ENCODE results near the gene EIF4E1B.

EIF4E1B gene

GRCh38 chr5:176667637-176668036 lies 37.2 kb downstream of the EIF4E1B start:
- no peak for FAIRE-seq

GRCh38 chr5:176670449-176670848 lies 40.0 kb downstream of the EIF4E1B start:
- FAIRE-seq: no peak

- FAIRE-seq: no peak
Observed at GRCh38 chr5:176671399-176671798, 40.9 kb downstream of the EIF4E1B start.

- FAIRE-seq: no peak
Observed at GRCh38 chr5:176671890-176672747, 41.6 kb downstream of the EIF4E1B start.

- FAIRE-seq: no peak
Observed at GRCh38 chr5:176673651-176674583, 43.4 kb downstream of the EIF4E1B start.

DNA sequence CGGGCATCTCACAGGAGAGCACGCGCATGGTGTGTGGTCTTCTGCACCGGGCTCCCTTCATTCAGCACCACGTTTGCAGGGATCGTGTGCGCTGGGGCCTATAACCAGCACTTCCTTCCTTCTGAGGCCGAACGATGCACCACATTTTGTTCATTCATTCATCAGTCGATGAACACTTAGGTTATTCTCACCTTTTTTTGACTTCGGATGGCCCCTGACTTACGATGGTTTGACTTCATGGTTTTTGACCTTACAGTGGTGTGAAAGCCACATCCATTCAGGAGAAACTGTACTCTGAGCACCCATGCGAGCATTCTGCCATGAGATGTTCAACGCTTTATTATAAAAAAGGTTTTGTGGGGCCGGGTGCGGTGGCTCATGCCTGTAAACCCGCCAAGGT lies 44.3 kb downstream of the EIF4E1B start:
- FAIRE-seq: no peak

DNA sequence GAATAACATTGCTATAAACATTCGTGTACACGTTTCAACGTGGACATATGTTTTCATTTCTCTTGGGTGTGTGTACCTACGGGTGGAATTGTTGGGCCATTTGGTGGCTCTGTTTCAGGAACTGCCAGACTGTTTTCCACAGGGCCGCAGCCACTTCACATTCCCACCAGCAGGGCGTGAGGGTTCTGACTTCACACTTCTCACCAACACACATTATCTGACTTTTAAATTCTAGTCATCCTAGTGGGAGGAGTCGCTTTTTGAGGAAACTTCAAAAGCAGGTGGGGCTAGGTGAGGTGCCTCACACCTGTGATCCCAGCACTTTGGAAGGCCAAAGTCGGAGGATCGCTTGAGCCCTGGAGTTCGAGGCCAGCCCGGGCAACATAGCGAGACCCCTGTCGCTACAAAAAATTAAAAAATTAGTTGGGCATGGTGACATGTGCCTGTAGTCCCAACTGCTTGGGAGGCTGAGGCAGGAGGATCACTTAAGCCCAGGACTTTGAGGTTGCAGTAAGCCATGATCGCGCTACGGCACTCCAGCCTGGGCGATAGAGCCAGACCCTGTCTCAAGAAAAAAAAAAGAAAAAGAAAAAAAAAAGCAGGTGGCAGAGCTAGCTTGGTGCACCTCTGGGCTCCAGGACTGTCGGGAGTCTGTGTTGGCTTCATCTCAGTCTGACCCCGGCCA lies 45.3 kb downstream of the EIF4E1B start:
- no peak for FAIRE-seq

DNA sequence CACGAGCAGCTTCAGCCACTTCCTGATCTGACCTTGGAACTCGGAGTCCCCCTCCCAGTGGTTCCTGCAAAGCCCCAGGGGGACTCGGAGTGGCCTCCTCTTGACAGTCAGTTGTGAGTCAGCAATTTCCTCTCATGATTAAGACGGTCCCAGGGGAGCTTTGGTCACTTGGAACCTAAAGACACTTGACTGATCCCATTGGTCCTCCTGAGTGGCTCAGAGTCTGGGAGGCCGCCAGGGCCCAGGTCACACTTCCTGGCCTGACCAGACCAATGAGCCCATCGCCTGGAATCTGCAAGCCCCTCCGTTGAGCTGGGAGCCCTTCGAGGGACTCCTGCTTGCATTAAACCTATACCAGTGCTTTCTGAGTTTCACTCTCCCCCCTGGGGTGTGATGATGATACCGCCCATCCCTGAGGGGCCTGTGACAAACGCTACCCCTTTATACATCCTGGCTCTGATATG lies 45.9 kb downstream of the EIF4E1B start:
- FAIRE-seq: no peak

DNA sequence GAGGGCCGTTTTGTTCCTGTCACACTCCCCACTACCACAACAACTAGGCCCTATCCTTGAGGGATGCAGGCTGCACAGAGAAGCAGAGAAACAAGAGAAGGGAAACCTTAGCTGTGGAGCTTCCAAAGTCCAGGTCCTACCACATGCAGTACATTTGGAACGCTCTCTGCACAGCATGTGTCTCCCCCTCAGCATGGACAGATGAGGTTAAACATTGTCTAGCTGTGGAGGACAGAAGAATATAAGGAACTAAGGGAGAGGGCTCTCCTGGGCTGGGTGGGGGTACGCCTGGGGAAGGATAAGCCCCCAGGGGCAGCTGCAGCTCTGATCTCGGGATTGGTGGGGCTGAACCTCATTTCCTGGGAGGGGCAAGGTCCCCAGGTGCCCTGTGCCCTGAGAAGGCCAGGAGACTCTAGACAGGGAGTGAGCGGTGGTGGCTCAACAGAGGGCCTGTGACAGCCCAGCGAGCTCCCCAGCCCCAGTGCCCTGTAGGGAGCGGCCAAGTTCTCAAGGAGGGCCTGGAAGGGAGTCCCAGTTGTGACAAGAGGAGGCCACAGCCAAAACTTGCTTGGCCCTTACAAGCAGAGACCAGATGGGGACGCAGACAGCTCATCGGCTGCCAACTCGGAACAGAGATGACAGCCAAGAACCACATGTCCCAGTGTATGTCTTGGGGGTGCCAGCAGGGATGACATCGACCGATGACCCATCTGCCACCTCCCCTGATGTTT lies 46.9 kb downstream of the EIF4E1B start:
- no peak for FAIRE-seq

DNA sequence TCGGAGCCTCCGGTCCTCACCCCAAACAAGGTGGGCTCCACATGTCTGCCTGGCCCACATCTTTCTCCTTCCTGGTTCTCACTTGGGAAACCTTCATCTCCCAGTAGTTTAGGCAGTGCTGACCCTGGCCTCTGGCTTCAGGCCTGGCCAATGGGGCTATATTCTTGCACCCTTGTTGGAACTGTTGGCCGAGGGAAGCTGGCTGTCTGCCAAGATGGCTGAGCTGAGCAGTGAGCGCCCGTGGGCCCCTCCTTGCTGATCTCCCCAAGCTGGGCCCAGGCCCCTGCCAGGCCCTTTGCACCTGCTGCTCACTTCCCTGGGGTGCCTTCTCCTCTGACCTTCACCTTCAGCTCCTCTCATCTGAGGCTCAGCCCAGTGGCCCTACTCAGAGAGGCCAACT lies 48.1 kb downstream of the EIF4E1B start:
- no peak for FAIRE-seq

DNA sequence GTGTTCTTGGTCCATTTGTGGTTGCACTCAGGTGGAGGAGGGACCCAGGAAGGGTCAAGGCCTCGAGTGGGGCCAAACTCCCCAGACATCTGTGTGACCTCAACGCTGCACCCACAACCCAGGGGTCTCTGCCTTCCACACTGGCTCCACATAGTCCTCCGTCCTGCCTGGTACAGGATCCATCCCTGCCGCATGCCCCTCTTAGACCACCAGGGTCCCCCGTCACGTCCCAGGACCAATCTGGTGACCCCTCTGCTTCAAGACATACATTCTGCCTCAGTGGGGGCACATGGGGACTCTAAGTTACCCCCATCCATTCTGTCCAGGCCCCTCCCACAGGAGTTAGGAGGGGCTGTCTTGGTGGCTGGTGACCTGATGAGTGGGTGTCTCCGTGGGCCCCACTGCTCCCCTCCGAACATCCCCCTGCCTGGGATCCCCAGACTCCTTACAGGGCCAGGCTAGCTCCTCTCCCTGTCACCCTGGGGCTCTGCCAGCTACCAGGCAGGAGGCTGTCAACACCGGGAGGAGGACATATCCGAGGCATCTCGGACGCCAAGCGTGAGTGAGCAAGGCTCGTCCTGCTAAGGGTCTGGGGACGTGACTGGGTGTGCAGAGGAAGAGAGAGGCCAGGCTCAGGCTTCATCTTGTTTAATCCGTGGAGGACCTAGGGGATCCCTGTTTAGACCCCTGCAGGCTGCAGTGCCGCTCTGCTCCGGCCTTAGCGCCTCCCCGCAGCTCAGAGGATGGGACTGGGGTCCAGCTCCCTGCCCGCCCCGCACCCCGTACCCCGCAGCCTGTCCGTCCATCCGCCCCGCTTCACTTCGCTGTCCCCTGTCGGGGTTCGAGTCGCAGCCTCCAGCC lies 49.1 kb downstream of the EIF4E1B start:
- FAIRE-seq: no peak

DNA sequence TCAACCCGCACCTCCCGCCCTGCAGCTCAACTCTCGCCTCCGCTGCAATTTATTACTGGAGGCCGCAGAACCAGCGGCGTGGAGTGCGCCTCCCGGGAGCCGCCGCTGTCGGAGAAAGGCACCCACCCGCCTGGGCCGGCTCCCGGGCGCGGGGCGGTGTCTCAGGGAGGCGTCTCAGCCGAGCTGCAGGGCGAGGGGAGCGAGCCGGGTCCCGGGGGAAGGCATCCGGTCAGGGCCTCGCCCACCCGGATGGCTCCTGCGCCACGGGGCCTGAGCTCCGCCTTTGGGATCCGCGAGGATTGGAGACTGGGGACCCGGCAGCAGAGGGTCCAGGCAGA lies 49.7 kb downstream of the EIF4E1B start:
- FAIRE-seq: no peak

DNA sequence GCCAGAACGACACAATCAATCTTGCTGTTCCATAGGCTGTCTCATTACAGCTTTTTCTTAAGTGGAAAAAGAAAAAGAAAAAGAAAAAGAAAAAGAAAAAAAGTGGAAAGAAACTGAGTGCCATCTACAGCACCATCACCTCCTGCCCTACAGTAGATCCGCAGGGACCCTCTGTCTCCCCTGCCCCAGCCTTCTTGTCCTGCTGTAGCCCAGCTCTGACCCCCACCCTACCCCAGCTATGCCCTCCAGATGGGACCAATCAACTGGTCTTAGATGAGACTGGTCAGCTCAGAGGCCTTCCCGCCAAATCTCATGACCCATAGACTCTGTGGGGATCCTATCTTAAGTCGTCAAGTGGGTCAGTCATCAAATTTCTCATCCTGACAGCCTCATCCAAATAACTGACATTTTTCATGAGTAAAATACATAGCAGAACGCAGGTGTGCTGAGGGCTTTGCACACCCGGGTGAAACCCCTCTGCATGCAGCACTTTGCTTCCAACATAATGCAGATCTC lies 51.6 kb downstream of the EIF4E1B start:
- FAIRE-seq: no peak

GRCh38 chr5:176685010-176685409 lies 54.5 kb downstream of the EIF4E1B start:
- FAIRE-seq: no peak

DNA sequence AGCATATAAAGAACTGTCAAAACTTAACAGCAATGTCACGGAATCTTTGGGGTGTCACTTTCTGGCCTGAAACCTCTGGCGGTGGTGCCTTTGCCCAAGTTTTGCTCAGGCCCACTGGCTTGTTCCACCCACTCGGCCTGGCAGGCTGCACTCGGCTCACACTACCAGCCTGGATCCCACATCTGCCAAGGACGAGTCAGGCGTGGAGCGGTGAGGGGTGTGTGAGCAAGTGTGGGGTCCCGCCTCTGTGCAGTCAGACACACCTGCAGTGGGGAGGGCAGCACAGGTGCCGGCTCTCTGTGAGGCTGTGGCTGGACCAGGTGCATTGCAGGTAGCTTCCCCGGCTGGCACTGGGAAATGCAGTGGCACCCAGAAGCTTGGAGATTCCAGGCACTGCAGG lies 56.8 kb downstream of the EIF4E1B start:
- no peak for FAIRE-seq

- FAIRE-seq: no peak
Observed at GRCh38 chr5:176687881-176688280, 57.4 kb downstream of the EIF4E1B start.

DNA sequence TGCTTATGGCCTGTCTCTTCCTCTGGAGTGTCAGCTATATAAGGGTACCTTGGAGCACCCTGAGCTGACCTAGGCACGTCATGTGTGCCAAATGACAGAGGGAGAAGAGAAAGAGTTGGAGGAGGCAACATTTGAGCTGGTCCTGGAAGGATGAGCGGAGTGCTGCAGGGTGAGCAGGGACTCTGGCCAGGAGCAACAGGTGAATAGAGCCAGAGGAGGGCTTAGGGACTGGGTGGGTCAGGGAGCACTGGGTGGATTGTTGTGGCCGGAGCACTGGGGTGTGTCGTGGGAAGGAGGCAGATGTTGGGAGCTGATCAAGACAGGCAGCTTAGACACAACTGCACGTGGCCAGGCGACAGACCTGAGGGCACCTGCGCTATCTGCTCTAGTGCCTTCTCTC lies 60.4 kb downstream of the EIF4E1B start:
- FAIRE-seq: no peak

GRCh38 chr5:176691524-176691923 lies 61.0 kb downstream of the EIF4E1B start:
- no peak for FAIRE-seq

GRCh38 chr5:176692326-176692725 lies 61.9 kb downstream of the EIF4E1B start:
- no peak for FAIRE-seq

- FAIRE-seq: no peak
Observed at GRCh38 chr5:176692839-176693476, 62.5 kb downstream of the EIF4E1B start.

DNA sequence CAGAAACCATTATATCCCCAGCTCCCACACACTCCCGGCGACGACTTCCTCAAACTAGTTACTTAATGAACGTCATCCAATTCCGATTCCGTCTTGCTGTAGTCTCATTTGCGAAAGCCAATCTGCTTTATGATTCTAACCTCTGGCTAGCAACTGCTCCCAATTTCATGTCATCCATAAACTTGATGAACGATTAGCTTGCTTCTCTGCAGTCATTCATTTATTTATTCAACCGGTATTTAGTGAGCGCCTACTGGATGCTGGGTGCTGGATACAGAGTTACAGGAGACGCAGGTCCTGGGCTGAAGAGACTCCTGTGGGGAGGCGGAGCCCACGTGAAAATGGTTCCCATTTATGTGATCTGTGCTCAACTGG lies 63.0 kb downstream of the EIF4E1B start:
- no peak for FAIRE-seq
